Effector memory CD4-positive, alpha-beta T cell (primary cell): Measurements from ENCODE around the gene MLEC.

ENCODE experiments used
- DNase-seq, 3 donors: peaks; one replicate each; pipeline ENCODE4 v3.0.0-alpha.2; 2020
- H3K27ac ChIP-seq: 2 replicates; pipeline ENCODE4 v1.7.0; 2013; ENCODE audit warnings: mild to moderate bottlenecking, low read length, moderate library complexity; ENCODE audit not compliant: insufficient read depth, poor library complexity, severe bottlenecking
- H3K27me3 ChIP-seq: replicated peaks from 2 replicates; pipeline ENCODE4 v1.7.0; 2013; ENCODE audit warnings: mild to moderate bottlenecking, low read length; ENCODE audit not compliant: insufficient read depth, control insufficient read depth, poor library complexity, severe bottlenecking
- H3K36me3 ChIP-seq: 2 replicates; pipeline ENCODE4 v1.7.0; 2013; ENCODE audit warnings: mild to moderate bottlenecking, low read length, moderate library complexity; ENCODE audit not compliant: control insufficient read depth, insufficient read depth
- H3K4me1 ChIP-seq: 2 replicates; pipeline ENCODE4 v1.7.0; 2013; ENCODE audit warnings: low read length, mild to moderate bottlenecking; ENCODE audit not compliant: control insufficient read depth, insufficient read depth, poor library complexity, severe bottlenecking
- H3K4me3 ChIP-seq: 2 replicates; pipeline ENCODE4 v1.7.0; 2013; ENCODE audit warnings: low read length, low read depth, mild to moderate bottlenecking; ENCODE audit not compliant: insufficient read depth, poor library complexity, severe bottlenecking
- H3K9me3 ChIP-seq: 2 replicates; pipeline ENCODE4 v1.7.0; 2013; ENCODE audit warnings: mild to moderate bottlenecking, low read length, moderate library complexity; ENCODE audit not compliant: control insufficient read depth

The MLEC gene

DNA sequence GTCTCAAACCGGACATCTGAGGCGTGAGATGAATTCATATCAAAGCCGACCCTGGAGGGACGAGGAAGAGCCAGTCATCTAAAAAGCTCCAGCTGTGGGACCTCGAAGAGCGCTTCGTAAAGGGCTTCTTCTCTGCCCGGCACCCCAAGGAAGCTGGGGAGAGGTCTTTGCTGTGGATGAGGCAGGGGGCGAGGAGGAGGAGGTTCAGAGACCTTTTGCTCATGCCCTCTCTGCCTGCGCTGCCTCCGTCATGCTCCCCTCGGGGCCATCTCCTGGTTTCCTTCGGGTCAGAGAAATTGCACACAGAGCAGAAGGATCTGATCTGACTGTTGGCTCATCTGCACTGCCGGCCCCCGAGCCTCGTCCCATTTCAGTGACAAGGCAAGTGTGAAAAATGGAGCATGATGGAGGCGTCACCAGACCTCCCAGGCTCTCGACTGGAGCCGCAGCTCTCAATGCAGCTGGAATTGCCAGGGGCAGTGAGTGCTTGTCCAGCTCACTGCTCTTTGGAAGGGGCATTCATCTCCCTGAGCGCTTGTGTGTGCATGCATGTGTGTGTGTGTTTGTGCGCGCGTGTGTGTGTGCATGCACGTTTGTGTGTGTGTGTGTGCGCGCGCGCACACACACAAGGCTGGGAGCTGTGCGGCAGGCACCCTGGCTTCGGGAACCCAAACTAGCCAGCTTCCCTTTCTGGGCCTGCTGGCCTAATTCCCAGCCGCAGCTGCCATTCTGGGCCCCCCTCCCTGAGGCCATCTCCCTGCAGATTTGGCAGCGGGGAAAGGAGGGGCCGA is 37.3 kb upstream of the MLEC start:
- no peak overlapping the region for H3K4me3 ChIP-seq
- peaks cover 15% of the 10 kb centered on the region for H3K27me3 ChIP-seq
- peaks cover 11% of the 10 kb centered on the region for H3K4me1 ChIP-seq
- H3K27ac ChIP-seq, result no peak overlapping the region
- no peak for DNase-seq
- H3K9me3 ChIP-seq, result no peaks in the 10 kb centered on the region
- no peaks in the 10 kb centered on the region for H3K36me3 ChIP-seq

DNA sequence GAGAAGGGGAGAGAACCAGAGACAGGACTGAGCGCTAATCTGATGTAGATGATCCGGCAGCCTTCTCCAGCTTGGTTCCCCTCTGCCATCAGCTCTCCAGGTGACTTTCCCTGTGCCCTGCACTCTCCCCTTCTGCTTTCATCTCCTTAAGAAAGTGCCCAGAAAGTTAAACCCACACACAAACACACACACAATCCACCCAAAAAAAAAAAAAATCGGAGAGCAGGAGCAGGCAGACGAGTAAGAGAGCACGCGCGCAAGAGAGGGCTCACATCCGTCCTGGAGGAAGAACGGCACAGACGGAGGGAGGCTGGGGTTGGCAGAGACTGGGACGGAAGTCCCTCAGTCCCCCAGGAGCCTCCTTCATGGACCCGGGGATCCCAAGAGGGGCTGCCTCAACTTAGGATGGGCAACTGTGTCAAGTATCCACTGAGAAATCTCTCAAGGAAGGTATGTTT is 36.7 kb upstream of the MLEC start:
- DNase-seq, result no peak
- Histone ChIP-seq H3K27ac (no peak overlapping the region), H3K27me3 (peaks cover 15% of the 10 kb centered on the region), H3K4me3 (no peak overlapping the region), H3K9me3 (no peaks in the 10 kb centered on the region), H3K36me3 (no peaks in the 10 kb centered on the region), H3K4me1 (peaks cover 11% of the 10 kb centered on the region)

DNA sequence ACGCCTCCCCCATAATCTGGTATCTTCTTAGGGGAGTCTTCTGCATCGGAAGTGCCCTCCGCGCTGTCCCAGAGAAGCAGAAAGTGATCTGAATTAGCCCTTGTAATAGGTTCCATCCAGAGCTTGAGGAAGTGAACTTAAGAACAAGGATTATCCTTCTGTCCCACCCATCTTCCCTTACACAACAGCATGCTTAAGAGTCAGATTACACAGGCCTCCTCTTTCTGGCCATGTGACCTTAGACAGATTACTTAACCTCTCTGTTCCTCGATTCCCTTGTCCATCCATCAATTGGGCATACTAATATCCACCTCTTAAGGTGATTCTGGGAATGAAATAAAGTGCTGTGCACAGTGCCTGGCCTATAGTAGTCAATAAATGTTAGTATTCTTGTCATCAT is 35.1 kb upstream of the MLEC start:
- Histone ChIP-seq H3K4me1 (peaks cover 11% of the 10 kb centered on the region), H3K27me3 (peaks cover 12% of the 10 kb centered on the region), H3K4me3 (no peak overlapping the region), H3K9me3 (no peaks in the 10 kb centered on the region), H3K36me3 (no peaks in the 10 kb centered on the region), H3K27ac (no peak overlapping the region)
- no peak for DNase-seq

DNA sequence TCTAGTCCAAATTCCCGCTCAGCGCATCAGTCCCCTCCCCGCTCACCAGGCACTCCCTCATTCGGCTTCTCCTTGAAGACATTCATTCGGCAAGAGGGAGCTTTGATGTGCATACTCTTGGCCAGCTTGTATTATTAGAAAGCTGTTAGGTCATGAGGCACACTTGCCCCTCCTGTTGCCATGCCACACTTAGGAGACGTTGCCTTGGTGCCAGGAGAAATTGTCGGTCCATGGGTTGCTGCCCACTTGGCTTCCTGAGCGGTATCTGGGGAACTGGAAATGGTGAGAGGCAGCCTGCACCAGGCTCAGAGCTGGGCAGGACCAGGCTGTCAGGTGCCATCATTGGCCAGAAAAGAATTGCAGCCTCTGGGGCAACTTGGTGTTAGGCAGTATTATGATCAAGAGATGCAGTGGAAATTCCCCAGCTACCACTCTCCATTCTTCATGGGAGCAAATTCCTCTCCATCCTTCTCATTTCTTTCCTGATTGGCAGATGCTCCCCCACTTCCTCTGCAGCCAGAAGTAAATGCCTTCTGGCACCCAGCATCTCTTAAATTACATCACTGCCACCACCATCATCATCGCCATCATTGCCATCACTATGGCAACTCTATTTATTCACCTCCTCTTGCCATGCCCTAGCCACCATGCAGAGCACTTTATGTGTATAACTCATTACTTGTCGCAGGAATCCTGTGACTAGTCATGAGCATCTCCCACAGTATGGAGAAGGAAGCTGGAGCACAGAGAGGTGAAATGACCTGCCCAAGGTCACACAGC is 34.1 kb upstream of the MLEC start:
- H3K27me3 ChIP-seq, result peaks cover 12% of the 10 kb centered on the region
- H3K4me3 ChIP-seq, result no peak overlapping the region
- H3K4me1 ChIP-seq, result peaks cover 11% of the 10 kb centered on the region
- H3K9me3 ChIP-seq, result no peaks in the 10 kb centered on the region
- no peaks in the 10 kb centered on the region for H3K36me3 ChIP-seq
- DNase-seq, result no peak
- no peak overlapping the region for H3K27ac ChIP-seq

DNA sequence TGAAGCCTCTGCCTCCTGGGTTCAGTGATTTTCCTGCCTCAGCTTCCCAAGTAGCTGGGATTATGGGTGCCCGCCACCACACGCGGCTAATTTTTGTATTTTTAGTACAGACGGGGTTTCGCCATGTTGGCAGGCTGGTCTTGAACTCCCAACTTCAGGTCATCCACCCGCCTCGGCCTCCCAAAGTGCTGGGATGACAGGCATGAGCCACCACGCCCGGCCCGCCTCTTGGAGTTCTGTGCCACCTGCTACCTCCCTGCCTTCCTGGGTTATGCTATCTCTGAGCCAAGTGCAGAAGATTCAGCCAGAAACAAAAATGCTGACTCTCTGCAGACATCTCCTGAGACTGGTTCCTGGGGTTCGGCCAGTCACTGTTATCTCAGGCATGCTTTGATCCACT is 33.3 kb upstream of the MLEC start:
- peaks cover 12% of the 10 kb centered on the region for H3K27me3 ChIP-seq
- no peaks in the 10 kb centered on the region for H3K9me3 ChIP-seq
- no peaks in the 10 kb centered on the region for H3K36me3 ChIP-seq
- H3K27ac ChIP-seq, result no peak overlapping the region
- DNase-seq, result no peak
- H3K4me1 ChIP-seq, result peaks cover 11% of the 10 kb centered on the region
- no peak overlapping the region for H3K4me3 ChIP-seq

DNA sequence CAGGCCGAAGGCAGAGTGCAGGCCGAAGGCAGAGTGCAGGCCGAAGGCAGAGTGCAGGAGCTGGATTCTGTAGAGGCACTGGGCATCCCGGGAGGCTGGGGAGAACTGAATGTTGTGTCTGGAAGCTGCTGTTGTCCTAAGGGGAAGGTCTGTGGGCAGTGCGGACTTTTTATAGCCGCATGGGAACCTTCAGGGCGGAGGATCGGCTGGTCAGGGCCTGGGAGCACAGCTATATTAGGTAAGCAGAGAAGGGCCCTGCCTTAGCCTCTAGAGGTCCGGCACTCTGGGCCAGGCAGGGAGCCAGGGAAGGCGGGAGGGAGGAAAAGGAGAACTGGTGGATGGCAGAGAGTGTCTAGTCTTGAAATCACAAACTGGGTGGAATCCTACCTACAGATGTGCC is 32.3 kb upstream of the MLEC start:
- peaks cover 2% of the 10 kb centered on the region for H3K4me1 ChIP-seq
- no peak overlapping the region for H3K27ac ChIP-seq
- no peaks in the 10 kb centered on the region for H3K36me3 ChIP-seq
- no peaks in the 10 kb centered on the region for H3K9me3 ChIP-seq
- no peak overlapping the region for H3K4me3 ChIP-seq
- DNase-seq, result no peak
- peaks cover 3% of the 10 kb centered on the region for H3K27me3 ChIP-seq

DNA sequence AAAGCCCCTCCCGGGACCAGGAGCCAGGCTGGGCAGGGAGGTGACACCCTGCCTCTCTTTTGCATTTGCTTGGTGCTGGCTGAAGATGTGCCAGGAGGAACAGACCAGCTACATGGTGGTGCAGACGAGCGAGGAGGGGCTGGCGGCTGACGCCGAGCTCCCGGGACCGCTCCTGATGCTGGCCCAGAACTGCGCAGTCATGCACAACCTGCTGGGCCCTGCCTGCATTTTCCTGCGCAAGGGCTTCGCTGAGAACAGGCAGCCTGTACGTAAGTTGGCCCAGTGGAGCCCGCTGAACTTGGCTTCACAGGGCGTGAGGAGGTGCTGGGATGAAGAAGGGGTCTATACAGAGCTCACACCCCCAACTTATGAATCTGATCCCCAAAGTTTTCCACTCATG is 30.9 kb upstream of the MLEC start:
- H3K27ac ChIP-seq, result no peak overlapping the region
- no peaks in the 10 kb centered on the region for H3K36me3 ChIP-seq
- no peaks in the 10 kb centered on the region for H3K9me3 ChIP-seq
- DNase-seq, result no peak
- H3K27me3 ChIP-seq, result no peaks in the 10 kb centered on the region
- no peak overlapping the region for H3K4me3 ChIP-seq
- H3K4me1 ChIP-seq, result no peaks in the 10 kb centered on the region

DNA sequence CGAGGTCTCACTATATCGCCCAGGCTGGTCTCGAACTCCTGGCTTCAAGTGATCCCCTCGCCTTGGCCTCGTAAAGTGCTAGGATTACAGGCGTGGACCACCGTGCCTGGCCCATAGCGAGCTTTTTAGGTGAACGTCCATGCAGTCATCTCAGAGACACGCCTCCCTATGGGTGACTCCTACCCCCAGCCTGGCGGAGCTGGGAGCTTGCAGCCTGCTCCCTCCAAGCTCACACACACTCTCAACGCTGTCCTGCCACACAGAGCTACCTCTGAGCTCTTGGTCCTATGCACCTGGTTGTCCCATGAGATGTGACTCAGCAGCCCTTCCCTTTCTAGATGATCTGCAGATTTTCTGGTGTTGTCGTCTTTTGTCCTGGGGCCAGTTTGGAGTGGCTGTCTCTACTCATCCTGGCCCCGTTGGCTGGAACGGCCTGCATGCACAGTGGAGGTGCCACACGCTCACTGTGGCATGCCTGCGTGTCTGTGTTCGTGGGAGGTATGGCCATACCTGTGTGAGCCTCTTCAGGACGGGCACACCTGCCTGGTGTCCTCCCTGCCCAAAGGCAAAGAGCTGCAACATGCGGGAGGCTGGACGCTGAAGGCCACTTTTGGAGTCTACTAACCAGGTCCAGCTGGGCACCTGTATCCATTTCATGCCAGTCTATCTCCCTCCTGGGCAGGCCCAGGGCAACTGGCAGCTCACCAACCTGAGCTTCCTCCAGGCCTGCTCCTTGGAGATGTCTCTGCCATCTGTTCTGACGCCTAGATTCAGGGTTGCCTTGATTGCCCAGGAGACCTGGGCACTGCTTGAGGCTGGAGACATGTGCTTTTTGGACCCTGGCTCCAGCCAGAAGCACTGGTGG is 28.4 kb upstream of the MLEC start:
- no peaks in the 10 kb centered on the region for H3K36me3 ChIP-seq
- H3K4me3 ChIP-seq, result no peak overlapping the region
- H3K27ac ChIP-seq, result no peak overlapping the region
- no peak for DNase-seq
- H3K9me3 ChIP-seq, result no peaks in the 10 kb centered on the region
- no peaks in the 10 kb centered on the region for H3K27me3 ChIP-seq
- no peaks in the 10 kb centered on the region for H3K4me1 ChIP-seq

DNA sequence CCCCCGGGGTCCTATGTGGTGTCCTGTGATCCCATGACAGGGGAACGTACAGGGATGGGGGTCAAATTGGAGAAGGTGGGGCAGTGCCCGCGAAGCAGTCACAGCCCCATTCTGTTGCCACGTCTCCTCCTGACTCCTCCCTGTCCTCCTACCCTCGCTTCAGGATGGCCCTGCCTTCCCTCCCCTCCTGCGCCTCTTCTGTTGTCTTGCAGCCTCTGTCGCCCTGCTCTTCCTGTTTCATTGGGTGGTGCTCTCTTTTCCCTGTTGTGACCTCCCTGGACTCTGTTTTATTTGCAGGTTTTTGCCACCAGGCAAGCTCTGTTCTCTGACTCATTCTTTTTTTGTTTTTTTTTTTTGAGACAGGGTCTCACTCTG is 27.8 kb upstream of the MLEC start:
- H3K27ac ChIP-seq, result no peak overlapping the region
- no peak for DNase-seq
- no peak overlapping the region for H3K4me3 ChIP-seq
- no peaks in the 10 kb centered on the region for H3K4me1 ChIP-seq
- H3K9me3 ChIP-seq, result no peaks in the 10 kb centered on the region
- H3K36me3 ChIP-seq, result no peaks in the 10 kb centered on the region
- H3K27me3 ChIP-seq, result no peaks in the 10 kb centered on the region
